PC-3 (cell line): ENCODE results near the gene FHAD1.

Experiments used
- CTCF ChIP-seq: fragments of 300-600 bp; sonication (generic); conservative IDR thresholded peaks from 2 replicates; pipeline ENCODE4 v1.5.1; 2017; ENCODE audit warnings: antibody characterized with exemption, low read depth, mild to moderate bottlenecking, low read length
- EZH2 ChIP-seq: fragments of 300-600 bp; sonication (generic); IDR thresholded peaks from one replicate; pipeline ENCODE4 v1.6.1; 2017; ENCODE audit warnings: antibody characterized with exemption, mild to moderate bottlenecking, low read length; ENCODE audit not compliant: unreplicated experiment
- EZH2phosphoT487 ChIP-seq: fragments of 300-600 bp; sonication (generic); IDR thresholded peaks from 2 replicates; pipeline ENCODE4 v1.6.1; 2018; ENCODE audit warnings: mild to moderate bottlenecking, antibody characterized with exemption, low read length, borderline replicate concordance

- TF ChIP-seq CTCF (no peak), EZH2phosphoT487 (no peak), EZH2 (no peak)
Observed at GRCh38 chr1:15249081-15249480, 2.1 kb downstream of the FHAD1 start.
